SK-N-MC (cell line): ENCODE results near the gene CMTM8.

Experiments
- DNase-seq: peaks from one replicate; pipeline ENCODE4 v3.0.0-alpha.2; 2011; ENCODE audit warnings: low read depth, low spot score
- H3K27ac ChIP-seq: fragments of 200-600 bp; sonication (generic); 2 replicates; pipeline ENCODE4 v1.5.1; 2016; ENCODE audit warnings: mixed run types
- H3K36me3 ChIP-seq: fragments of 200-600 bp; sonication (generic); 2 replicates; pipeline ENCODE4 v1.6.1; 2017; ENCODE audit warnings: antibody characterized with exemption, low read length, mixed read lengths; ENCODE audit not compliant: insufficient read depth
- H3K4me3 ChIP-seq: fragments of 200-600 bp; sonication (generic); 2 replicates; pipeline ENCODE4 v1.5.1; 2016
- H3K9ac ChIP-seq: fragments of 200-600 bp; sonication (generic); 2 replicates; pipeline ENCODE4 v1.8.0; 2017; ENCODE audit warnings: mixed run types, mixed read lengths; ENCODE audit not compliant: insufficient read length
- H3K9me3 ChIP-seq: fragments of 200-600 bp; sonication (generic); 2 replicates; pipeline ENCODE4 v1.6.1; 2017; ENCODE audit warnings: low read depth, mild to moderate bottlenecking, antibody characterized with exemption, low read length, moderate library complexity, mixed read lengths
- EZH2 ChIP-seq: fragments of 200-600 bp; sonication (generic); IDR thresholded peaks from one replicate; pipeline ENCODE4 v1.6.1; 2017; ENCODE audit warnings: antibody characterized with exemption
- FOXP2 ChIP-seq: optimal IDR thresholded peaks from 2 replicates; pipeline ENCODE3; 2011; ENCODE audit warnings: mild to moderate bottlenecking, moderate library complexity; ENCODE audit not compliant: insufficient read depth; ENCODE audit errors: extremely low read length, control extremely low read depth
- POLR2AphosphoS5 ChIP-seq: IDR thresholded peaks from 2 replicates; pipeline ENCODE4 v1.6.1; 2012; ENCODE audit warnings: mild to moderate bottlenecking, low read depth, low read length, borderline replicate concordance

CMTM8 gene

DNA sequence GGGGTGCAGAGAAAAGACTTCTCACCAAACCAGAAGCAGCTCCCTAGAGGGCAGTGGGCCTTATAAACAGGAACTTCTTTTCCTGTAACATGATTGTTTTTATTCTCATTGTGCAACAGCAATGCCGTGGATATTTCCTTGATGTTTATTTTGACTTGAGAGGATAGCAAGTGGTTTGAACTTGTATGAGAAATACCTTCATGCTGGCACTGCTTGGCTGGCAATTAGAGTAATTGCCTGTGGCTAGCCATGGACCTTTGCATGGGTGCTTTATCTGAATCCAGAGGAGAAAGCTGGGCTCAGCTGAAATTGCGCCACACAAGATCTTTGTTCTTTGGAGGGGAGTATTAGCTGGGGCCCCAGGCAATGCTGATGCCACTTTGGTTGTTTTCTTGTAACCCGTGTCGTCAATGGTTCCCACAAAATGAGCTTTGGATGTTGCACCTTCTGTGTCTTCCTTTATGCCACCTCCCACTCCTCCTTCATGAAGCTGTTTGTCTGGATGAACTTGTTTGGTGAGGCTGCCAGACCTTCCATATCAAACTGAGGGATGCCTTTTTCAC, 37.9 kb downstream of the CMTM8 start:
- no peak overlapping the region for H3K9ac ChIP-seq
- no peak for TF ChIP-seq FOXP2
- TF ChIP-seq EZH2: no peak
- TF ChIP-seq POLR2AphosphoS5: no peak
- no peaks in the 10 kb centered on the region for H3K9me3 ChIP-seq
- H3K27ac ChIP-seq: no peak overlapping the region
- H3K4me3 ChIP-seq: no peak overlapping the region
- no peak for DNase-seq
- no peaks in the 10 kb centered on the region for H3K36me3 ChIP-seq

DNA sequence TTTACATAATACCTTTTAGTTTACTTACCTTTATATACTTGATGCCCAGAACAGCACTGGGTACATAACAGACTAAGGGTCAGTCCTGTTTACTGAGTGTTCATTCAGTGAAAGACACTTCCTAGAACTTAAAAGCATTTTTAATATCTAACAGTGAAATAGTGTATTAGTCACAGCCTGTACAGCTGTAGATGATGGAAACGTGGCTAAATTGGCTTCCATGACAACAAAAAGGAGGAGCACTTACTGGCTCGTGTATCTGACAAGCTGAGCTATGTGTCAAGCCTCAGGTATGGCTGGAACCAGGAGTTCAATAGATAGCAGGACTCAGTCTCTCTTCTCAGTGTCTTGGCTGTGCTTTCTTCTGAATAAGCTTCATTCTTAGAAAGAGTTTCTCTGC, 40.2 kb downstream of the CMTM8 start:
- no peak overlapping the region for H3K9ac ChIP-seq
- no peaks in the 10 kb centered on the region for H3K9me3 ChIP-seq
- H3K27ac ChIP-seq: no peak overlapping the region
- no peak for DNase-seq
- no peaks in the 10 kb centered on the region for H3K36me3 ChIP-seq
- TF ChIP-seq EZH2 (no peak), POLR2AphosphoS5 (no peak)
- H3K4me3 ChIP-seq: no peak overlapping the region

DNA sequence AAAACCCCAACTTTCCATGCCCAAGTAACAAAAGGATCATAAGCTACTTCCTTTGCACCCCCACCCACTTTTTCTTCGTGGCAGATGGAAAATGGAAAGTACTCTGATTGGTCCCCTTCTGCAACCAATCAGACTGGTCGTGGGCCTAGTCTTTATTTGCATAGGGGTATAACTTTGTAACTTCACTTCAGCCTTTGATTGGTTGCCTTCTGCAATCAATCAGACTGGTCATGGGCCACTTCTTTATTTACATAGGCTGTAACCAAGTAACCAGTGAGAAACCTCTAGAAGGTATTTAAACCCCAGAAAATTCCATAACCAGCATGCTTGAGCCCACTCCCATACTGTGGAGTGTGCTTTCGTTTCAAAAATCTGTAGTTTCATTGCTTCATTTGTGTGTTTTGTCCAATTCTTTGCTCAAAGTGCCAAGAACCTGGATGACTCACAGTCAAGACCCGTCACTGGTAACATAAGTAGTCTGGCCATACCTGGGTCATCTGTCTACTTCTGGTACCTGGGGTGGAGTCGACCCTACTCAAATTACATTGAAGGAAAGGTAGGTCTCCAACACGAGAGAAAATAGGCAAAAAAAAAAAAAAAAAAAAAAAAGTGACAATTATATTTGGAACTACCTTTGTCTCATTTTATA, 41.9 kb downstream of the CMTM8 start:
- no peaks in the 10 kb centered on the region for H3K9me3 ChIP-seq
- no peak overlapping the region for H3K9ac ChIP-seq
- no peak for TF ChIP-seq POLR2AphosphoS5
- no peak for TF ChIP-seq FOXP2
- no peak for TF ChIP-seq EZH2
- no peak for DNase-seq
- no peaks in the 10 kb centered on the region for H3K36me3 ChIP-seq
- no peak overlapping the region for H3K27ac ChIP-seq
- H3K4me3 ChIP-seq: no peak overlapping the region

DNA sequence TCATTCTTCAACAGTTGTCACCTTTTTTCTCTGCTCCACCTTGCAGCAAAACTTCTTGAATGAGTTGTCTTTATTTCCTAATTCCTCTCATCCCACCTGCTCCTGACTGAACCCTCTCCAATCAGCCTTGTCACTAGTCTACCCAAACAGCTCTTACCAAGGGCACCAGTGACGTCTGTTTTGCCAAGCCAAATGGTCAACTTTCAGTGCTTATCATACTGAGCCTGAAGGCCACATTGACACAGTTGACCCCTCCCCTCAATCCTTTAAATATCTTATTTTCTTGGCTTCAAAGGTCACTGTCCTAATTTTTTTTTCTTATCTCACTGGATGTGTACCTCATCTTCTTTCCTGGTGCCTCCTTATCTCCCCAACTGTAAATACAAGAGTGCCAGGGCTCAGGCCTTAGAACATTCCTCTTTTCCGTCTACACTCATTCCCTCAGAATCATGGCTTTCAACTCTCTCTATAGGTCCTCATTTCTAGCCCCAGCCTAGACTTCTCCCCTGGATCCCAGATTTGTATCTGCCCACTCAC, 43.2 kb downstream of the CMTM8 start:
- no peaks in the 10 kb centered on the region for H3K9me3 ChIP-seq
- H3K4me3 ChIP-seq: no peak overlapping the region
- H3K27ac ChIP-seq: no peak overlapping the region
- no peaks in the 10 kb centered on the region for H3K36me3 ChIP-seq
- no peak for DNase-seq
- no peak overlapping the region for H3K9ac ChIP-seq
- TF ChIP-seq POLR2AphosphoS5 (no peak), FOXP2 (no peak), EZH2 (no peak)

DNA sequence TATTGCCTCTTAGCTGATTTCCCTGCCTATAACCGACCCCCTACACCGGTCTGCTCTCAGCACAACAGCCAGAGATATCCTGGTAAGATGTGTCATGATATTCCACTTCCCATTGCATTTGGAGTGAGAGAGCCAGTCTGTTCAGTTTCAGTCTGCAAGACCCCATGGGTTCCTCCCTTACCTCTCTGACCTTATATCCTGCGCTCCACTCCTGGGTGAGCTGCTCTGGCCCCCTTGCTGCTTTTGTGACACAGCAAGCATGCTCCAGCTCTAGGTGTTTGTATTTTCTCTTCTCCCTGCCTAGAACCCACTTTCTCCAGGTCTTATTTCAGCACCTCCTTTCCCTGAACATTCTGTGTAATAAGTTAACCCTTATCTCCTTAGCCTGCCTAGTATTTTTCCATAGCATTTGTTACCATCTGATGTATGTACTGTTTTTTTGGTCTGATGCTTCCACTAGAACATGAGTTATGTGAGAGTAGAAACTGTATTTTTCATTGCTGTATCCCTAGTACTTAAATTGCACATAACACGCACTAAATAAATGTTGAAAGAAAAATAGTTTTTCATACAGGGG, 44.2 kb downstream of the CMTM8 start:
- Histone ChIP-seq H3K27ac (no peak overlapping the region), H3K36me3 (no peaks in the 10 kb centered on the region), H3K9ac (no peak overlapping the region), H3K9me3 (no peaks in the 10 kb centered on the region), H3K4me3 (no peak overlapping the region)
- TF ChIP-seq FOXP2 (no peak), POLR2AphosphoS5 (no peak), EZH2 (no peak)
- no peak for DNase-seq

DNA sequence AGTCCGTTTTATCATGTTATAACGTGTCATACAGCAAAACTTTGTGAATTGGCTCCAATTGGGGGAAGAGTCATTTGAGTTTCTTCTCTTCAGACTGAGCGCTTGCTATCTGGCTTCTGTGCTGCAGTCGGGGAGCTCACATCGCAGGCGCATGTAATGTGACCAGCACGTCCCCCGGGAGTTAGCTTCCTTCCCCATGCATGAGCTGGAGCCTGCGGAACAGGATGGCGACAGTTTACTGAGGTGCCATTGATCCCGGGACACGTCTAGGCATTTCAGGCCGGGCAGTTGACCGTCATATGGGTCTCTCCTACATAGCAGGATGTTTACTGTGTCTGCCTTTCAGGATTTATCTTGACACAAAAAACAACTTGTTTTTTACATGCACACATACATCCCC, 44.8 kb downstream of the CMTM8 start:
- H3K27ac ChIP-seq: no peak overlapping the region
- H3K4me3 ChIP-seq: no peak overlapping the region
- DNase-seq: no peak
- no peak overlapping the region for H3K9ac ChIP-seq
- no peaks in the 10 kb centered on the region for H3K36me3 ChIP-seq
- no peaks in the 10 kb centered on the region for H3K9me3 ChIP-seq
- TF ChIP-seq POLR2AphosphoS5 (no peak), EZH2 (no peak), FOXP2 (no peak)

DNA sequence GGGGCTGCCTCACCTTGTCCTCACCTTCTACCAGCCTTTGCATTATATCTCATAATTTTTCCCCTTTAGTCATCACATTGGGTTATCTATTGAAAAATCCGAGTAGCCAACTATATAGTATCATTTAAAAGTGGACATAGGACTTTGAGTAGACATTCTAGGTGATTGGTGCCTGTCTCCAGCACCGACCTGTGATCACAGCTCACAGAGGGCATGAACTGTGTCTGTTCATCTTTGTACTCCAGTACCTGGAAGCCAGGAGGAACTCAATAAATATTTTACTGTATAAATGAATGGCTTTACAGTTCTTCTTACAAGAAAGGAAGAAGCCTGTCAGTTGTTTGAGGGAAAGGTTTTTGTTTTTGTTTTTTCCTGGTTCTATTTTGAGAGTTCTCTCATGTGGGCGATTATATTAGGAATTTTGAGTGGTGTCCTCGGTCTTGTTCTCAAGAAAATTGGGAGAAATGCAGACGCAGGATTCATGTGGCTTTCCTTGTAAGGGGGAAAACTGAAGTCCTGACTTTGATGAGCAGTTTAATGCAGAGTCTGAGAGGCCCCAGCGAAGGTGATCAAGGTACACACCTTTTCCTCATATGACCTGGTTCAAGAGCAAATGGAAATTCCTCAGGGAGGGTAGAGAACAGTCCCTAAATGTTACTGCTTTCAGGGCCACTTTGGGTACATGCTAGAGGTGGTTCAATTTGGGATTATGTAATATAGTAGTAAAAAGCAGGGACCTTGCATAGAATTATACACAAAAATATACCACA, 46.1 kb downstream of the CMTM8 start:
- no peak overlapping the region for H3K9ac ChIP-seq
- H3K27ac ChIP-seq: no peak overlapping the region
- no peak for DNase-seq

DNA sequence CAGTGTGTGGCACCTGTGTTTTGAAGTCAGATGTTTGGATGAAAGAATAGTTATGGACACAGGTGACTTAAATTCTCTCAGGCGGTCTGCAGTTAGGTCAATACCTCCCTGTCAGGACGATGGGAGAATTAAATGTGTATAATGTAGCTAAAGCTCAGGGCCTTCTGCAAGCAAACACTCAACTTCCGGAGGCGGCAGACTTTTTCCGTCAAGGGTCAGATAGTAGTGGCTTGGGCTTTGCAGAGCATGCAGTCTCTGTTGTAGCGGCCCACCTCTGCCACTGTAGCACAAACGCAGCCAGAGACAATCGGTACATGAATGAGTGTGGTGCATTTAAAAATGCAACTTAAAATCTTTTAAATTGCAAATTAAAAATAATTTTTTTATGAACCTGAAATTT, 47.4 kb downstream of the CMTM8 start:
- no peak for DNase-seq
- Histone ChIP-seq H3K9ac (no peak overlapping the region), H3K27ac (no peak overlapping the region)

More for the DNA sequence above, 46.1 kb downstream of the CMTM8 start:
- TF ChIP-seq FOXP2 (no peak), POLR2AphosphoS5 (no peak), EZH2 (no peak)
- H3K9me3 ChIP-seq: no peaks in the 10 kb centered on the region
- H3K36me3 ChIP-seq: no peaks in the 10 kb centered on the region
- no peak overlapping the region for H3K4me3 ChIP-seq

More for the DNA sequence above, 47.4 kb downstream of the CMTM8 start:
- Histone ChIP-seq H3K9me3 (no peaks in the 10 kb centered on the region), H3K36me3 (no peaks in the 10 kb centered on the region), H3K4me3 (no peak overlapping the region)
- TF ChIP-seq EZH2 (no peak), POLR2AphosphoS5 (no peak)
